HepG2 (cell line): Measurements from ENCODE around the gene OPTN. TPM values are rescaled to one million over a fixed set of nuclear protein-coding genes. Genes with fewer than 3 reads are reported as not detected.

Experiments
- ERF ChIP-seq: IDR thresholded peaks from 2 replicates; pipeline ENCODE4 v1.6.1; 2018; ENCODE audit warnings: missing biosample characterization, missing genetic modification reagents
- GATAD1 ChIP-seq: IDR thresholded peaks from 2 replicates; pipeline ENCODE4 v1.6.1; 2016; ENCODE audit warnings: missing genetic modification reagents, missing compliant biosample characterization
- HOXA3 ChIP-seq: sonication (generic); formaldehyde crosslinking; IDR thresholded peaks from 2 replicates; pipeline ENCODE4 v1.5.0; 2020; ENCODE audit warnings: missing genetic modification reagents
- ISX ChIP-seq: sonication (generic); formaldehyde crosslinking; conservative IDR thresholded peaks from 2 replicates; pipeline ENCODE4 v1.5.0; 2020; ENCODE audit warnings: missing genetic modification reagents
- NFKBIZ ChIP-seq: IDR thresholded peaks from 2 replicates; pipeline ENCODE4 v1.6.1; 2018; ENCODE audit warnings: missing genetic modification reagents, missing compliant biosample characterization
- RARG ChIP-seq: sonication (generic); formaldehyde crosslinking; IDR thresholded peaks from 2 replicates; pipeline ENCODE4 v1.4.0; 2020; ENCODE audit warnings: low read depth, mild to moderate bottlenecking, missing genetic modification reagents
- SALL2 ChIP-seq: sonication (generic); formaldehyde crosslinking; IDR thresholded peaks from 2 replicates; pipeline ENCODE4 v1.8.1; 2023; ENCODE audit warnings: mild to moderate bottlenecking, missing genetic modification reagents, inconsistent platforms
- SP2 ChIP-seq: sonication (generic); formaldehyde crosslinking; IDR thresholded peaks from 2 replicates; pipeline ENCODE4 v1.5.1; 2020; ENCODE audit warnings: mild to moderate bottlenecking, missing genetic modification reagents
- SUZ12 ChIP-seq: fragments of 150-350 bp; IDR thresholded peaks from 2 replicates; pipeline ENCODE4 v1.6.1; 2014; ENCODE audit warnings: low read depth, low read length
- ZNF224 ChIP-seq: sonication (generic); formaldehyde crosslinking; IDR thresholded peaks from 2 replicates; pipeline ENCODE4 v1.5.0; 2020; ENCODE audit warnings: mild to moderate bottlenecking, missing genetic modification reagents
- ZNF441 ChIP-seq: sonication (generic); formaldehyde crosslinking; IDR thresholded peaks from 2 replicates; pipeline ENCODE4 v1.7.0; 2021; ENCODE audit warnings: missing genetic modification reagents, borderline replicate concordance
- ZNF605 ChIP-seq: sonication (generic); formaldehyde crosslinking; IDR thresholded peaks from 2 replicates; pipeline ENCODE4 v1.8.0; 2022; ENCODE audit warnings: mild to moderate bottlenecking, missing genetic modification reagents
- ZNF710 ChIP-seq: sonication (generic); formaldehyde crosslinking; IDR thresholded peaks from 2 replicates; pipeline ENCODE4 v1.5.0; 2020; ENCODE audit warnings: mild to moderate bottlenecking, missing genetic modification reagents, borderline replicate concordance
- ZNF761 ChIP-seq: sonication (generic); formaldehyde crosslinking; conservative IDR thresholded peaks from 2 replicates; pipeline ENCODE4 v1.4.0; 2020; ENCODE audit warnings: mild to moderate bottlenecking, missing genetic modification reagents
- ZNF780A ChIP-seq: sonication (generic); formaldehyde crosslinking; IDR thresholded peaks from 2 replicates; pipeline ENCODE4 v1.8.0; 2022; ENCODE audit warnings: mild to moderate bottlenecking, missing genetic modification reagents, moderate library complexity
- polyA plus RNA-seq, 8 experiments: library from polyadenylated mRNA; depleted of rRNA in 3 of 8; stranded (reverse) in 7 of 8; unstranded in 1 of 8; fragments of >200 nt; fragmentation: Illumina TruSeq in 4 of 8; extraction: Trizol in 4 of 8; gene quantifications; 2 replicates each; pipeline versions ENCODE4 v1.2.1 to v1.2.3, GENCODE V29; 2011 to 2016; ENCODE audit warnings: low read depth in 4 of 8, missing spikeins in 1 of 8, mixed read lengths in 1 of 8; ENCODE audit not compliant: insufficient read depth in 1 of 8
- total RNA-seq, 5 experiments: library from RNA; depleted of rRNA; stranded (reverse); fragments of >200 nt; fragmentation: Illumina TruSeq; extraction: Trizol; gene quantifications; 2 replicates each; pipeline ENCODE4 v1.2.3, GENCODE V29; 2016; ENCODE audit warnings: low read depth in 1 of 5
- TF ChIP-seq, protein P1 (sequence below): sonication (generic); formaldehyde crosslinking; IDR thresholded peaks from 2 replicates; pipeline ENCODE4 v1.8.1; 2023; ENCODE audit warnings: mild to moderate bottlenecking, missing genetic modification reagents
- TF ChIP-seq, protein P2 (sequence below): sonication (generic); formaldehyde crosslinking; IDR thresholded peaks from 2 replicates; pipeline ENCODE4 v1.4.0; 2020; ENCODE audit warnings: missing genetic modification reagents
- TF ChIP-seq, protein P3 (sequence below): IDR thresholded peaks from 2 replicates; pipeline ENCODE4 v1.6.1; 2012; ENCODE audit warnings: low read depth, low read length, improper control_type of control experiment
- TF ChIP-seq, protein P4 (sequence below): sonication (generic); formaldehyde crosslinking; IDR thresholded peaks from 2 replicates; pipeline ENCODE4 v1.4.0; 2020; ENCODE audit warnings: missing genetic modification reagents
- TF ChIP-seq, protein P5 (sequence below): IDR thresholded peaks from 2 replicates; pipeline ENCODE4 v1.6.1; 2016; ENCODE audit warnings: missing biosample characterization, missing genetic modification reagents, low read depth

The OPTN gene
- total and polyA plus RNA-seq, 2 of the 13 experiments (the other 11 are each of a cell fraction or from before 2014, with no cell fraction given) = 13.4 to 46.6 TPM

DNA sequence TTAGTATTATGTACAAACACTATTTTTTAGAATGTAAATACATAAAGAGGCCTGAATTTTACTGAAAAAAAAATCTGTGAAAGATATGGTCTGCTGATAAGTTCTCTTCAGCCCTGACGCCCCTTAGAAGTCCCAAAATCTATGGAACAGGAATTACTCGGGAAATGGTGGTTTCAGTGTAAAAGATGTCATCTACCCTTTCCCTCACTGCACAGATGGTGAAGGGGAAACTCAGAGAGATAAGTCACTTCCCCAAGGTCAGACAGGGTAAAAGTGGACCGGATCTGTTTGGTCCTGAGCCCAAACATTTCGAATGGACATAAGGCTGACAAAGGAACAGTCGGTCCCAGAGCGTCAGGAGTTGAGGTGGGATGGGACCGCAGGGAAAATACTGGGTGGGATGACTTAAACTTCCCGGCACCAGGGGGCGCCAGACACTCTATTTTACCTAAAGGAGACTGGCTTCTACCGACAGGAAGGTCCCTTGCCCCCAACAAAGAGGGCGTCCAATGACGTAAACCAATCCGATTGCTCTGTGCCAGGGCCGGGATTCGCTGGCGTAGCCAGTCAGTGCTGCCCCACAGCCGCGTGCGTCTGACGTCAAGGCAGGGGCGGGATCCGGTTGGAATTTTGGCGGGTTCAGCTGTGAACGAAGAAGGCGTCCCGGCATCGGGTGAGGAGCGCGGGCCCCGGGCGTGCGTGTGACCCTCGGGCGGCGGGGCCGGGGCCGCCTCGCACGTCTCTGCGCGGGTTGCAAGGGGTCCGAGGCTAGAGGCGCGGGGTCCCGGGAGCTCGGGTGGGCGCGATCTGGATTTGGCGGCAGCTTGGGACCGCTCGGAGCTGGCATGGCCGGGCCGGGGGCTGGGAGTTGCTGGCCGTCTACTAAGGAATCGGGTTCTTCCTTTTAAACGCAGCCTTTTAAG is 61.2 kb downstream of the OPTN start, which contains the start of gene MCM10 (continued):
- TF ChIP-seq, protein P1, sequence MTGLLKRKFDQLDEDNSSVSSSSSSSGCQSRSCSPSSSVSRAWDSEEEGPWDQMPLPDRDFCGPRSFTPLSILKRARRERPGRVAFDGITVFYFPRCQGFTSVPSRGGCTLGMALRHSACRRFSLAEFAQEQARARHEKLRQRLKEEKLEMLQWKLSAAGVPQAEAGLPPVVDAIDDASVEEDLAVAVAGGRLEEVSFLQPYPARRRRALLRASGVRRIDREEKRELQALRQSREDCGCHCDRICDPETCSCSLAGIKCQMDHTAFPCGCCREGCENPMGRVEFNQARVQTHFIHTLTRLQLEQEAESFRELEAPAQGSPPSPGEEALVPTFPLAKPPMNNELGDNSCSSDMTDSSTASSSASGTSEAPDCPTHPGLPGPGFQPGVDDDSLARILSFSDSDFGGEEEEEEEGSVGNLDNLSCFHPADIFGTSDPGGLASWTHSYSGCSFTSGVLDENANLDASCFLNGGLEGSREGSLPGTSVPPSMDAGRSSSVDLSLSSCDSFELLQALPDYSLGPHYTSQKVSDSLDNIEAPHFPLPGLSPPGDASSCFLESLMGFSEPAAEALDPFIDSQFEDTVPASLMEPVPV (CRISPR knock-in tag) = peak; percentile 84; the same call in 1 of the 2 replicates
- peak; percentile 82 for TF ChIP-seq SP2 (CRISPR knock-in tag)
- TF ChIP-seq ZNF224 (CRISPR knock-in tag) = no peak
- TF ChIP-seq GATAD1 = peak; percentile 77
- no peak for TF ChIP-seq ZNF761 (CRISPR knock-in tag)
- TF ChIP-seq, protein P2, sequence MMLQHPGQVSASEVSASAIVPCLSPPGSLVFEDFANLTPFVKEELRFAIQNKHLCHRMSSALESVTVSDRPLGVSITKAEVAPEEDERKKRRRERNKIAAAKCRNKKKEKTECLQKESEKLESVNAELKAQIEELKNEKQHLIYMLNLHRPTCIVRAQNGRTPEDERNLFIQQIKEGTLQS = no peak
- TF ChIP-seq NFKBIZ = 0 out of 2 replicates have a peak, but pooled peaks have one; percentile 34
- TF ChIP-seq, protein P3, sequence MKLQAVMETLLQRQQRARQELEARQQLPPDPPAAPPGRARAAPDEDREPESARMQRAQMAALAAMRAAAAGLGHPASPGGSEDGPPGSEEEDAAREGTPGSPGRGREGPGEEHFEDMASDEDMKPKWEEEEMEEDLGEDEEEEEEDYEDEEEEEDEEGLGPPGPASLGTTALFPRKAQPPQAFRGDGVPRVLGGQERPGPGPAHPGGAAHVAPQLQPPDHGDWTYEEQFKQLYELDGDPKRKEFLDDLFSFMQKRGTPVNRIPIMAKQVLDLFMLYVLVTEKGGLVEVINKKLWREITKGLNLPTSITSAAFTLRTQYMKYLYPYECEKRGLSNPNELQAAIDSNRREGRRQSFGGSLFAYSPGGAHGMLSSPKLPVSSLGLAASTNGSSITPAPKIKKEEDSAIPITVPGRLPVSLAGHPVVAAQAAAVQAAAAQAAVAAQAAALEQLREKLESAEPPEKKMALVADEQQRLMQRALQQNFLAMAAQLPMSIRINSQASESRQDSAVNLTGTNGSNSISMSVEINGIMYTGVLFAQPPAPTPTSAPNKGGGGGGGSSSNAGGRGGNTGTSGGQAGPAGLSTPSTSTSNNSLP = no peak
- peak; percentile 99 for TF ChIP-seq HOXA3 (CRISPR knock-in tag)
- TF ChIP-seq ERF = peak; percentile 71
- no peak for TF ChIP-seq RARG (CRISPR knock-in tag)
- TF ChIP-seq ZNF710 (CRISPR knock-in tag) = no peak
- peak; percentile 57; the same call in 1 of the 2 replicates for TF ChIP-seq ZNF605 (CRISPR knock-in tag)
- TF ChIP-seq SUZ12 = no peak
- TF ChIP-seq ZNF780A = no peak
- TF ChIP-seq, protein P4, sequence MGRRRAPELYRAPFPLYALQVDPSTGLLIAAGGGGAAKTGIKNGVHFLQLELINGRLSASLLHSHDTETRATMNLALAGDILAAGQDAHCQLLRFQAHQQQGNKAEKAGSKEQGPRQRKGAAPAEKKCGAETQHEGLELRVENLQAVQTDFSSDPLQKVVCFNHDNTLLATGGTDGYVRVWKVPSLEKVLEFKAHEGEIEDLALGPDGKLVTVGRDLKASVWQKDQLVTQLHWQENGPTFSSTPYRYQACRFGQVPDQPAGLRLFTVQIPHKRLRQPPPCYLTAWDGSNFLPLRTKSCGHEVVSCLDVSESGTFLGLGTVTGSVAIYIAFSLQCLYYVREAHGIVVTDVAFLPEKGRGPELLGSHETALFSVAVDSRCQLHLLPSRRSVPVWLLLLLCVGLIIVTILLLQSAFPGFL = no peak
- peak; percentile 78 for TF ChIP-seq SALL2 (CRISPR knock-in tag)
- TF ChIP-seq, protein P5, sequence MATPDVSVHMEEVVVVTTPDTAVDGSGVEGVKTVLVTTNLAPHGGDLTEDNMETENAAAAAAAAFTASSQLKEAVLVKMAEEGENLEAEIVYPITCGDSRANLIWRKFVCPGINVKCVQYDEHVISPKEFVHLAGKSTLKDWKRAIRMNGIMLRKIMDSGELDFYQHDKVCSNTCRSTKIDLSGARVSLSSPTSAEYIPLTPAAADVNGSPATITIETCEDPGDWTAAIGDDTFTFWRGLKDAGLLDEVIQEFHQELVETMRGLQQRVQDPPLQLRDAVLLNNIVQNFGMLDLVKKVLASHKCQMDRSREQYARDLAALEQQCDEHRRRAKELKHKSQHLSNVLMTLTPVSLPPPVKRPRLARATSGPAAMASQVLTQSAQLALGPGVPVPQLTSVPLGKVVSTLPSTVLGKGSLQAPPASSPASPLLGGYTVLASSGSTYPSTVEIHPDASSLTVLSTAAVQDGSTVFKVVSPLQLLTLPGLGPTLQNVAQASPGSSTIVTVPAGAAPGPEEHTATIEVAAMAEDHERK (CRISPR knock-in tag) = peak; percentile 93
- peak; percentile 67; the same call in 1 of the 2 replicates for TF ChIP-seq ZNF441 (CRISPR knock-in tag)
- no peak for TF ChIP-seq ISX
